Neuron (in vitro differentiated cells): ENCODE data around the gene FKBP4.

Experiments used
- H2AFZ ChIP-seq: one replicate; pipeline ENCODE4 v1.6.1; 2013; ENCODE audit warnings: low read depth, mild to moderate bottlenecking, inconsistent platforms, low read length, moderate library complexity
- H3K27me3 ChIP-seq: one replicate; pipeline ENCODE4 v1.6.1; 2013; ENCODE audit warnings: low read length; ENCODE audit not compliant: insufficient read depth
- H3K36me3 ChIP-seq: one replicate; pipeline ENCODE4 v1.6.1; 2013; ENCODE audit warnings: low read length; ENCODE audit not compliant: insufficient read depth
- H3K4me1 ChIP-seq: one replicate; pipeline ENCODE4 v1.6.1; 2013; ENCODE audit warnings: low read length; ENCODE audit not compliant: insufficient read depth
- H3K4me3 ChIP-seq: 2 replicates; pipeline ENCODE4 v1.5.1; 2013; ENCODE audit warnings: mild to moderate bottlenecking, low read length, moderate library complexity
- H3K9me3 ChIP-seq: one replicate; pipeline ENCODE4 v1.6.1; 2013; ENCODE audit warnings: low read length

The FKBP4 gene

DNA sequence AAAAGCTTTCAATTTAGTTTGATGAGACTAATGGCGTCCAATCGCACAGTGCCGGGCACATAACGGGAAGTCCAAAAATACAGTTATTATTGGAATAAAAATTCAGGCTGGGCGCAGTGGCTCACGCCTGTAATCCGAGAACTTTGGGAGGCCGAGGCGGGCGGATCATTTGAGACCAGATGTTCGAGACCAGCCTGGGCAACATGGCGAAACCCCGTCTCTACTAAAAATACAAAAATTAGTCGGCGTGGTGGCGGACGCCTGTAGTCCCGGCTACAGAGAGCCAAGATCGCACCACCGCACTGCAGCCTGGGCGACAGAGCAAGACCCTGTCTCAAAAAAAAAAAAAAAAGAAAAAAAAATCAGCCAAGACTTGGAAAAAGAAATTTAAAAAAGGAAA lies 1.2 kb upstream of the FKBP4 start:
- H2AFZ ChIP-seq = no peak overlapping the region
- H3K27me3 ChIP-seq = no peaks in the 10 kb centered on the region
- peaks cover 15% of the 10 kb centered on the region for H3K4me1 ChIP-seq
- peaks cover 18% of the 10 kb centered on the region for H3K36me3 ChIP-seq
- H3K4me3 ChIP-seq = no peak overlapping the region
- no peaks in the 10 kb centered on the region for H3K9me3 ChIP-seq

DNA sequence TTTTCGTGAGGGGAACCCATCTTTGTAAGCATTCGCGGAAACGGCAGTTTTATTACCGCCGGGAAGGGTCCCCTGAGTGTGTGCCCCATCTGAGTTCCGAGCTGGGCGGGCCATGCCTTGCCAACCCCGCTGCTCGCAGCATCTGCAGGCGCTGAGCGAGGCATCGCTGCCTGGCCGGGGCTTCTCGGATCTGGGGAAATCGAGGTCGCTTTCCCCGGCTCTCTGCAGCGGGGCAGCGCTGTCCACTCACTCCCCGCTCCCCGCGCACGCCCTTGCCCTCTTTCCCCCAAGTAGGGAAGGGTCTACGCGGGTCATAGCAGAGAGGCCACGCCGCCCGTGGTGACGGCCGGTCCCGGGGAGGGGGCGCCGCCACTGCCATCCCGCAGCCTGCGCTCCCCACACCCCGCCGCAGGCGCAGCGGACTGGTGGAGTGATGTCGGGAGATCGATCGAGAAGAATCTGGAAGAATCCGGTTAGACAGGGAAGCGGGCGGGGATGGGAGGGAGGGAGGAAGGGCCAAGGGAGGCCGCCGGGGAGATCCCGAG lies 507 bp upstream of the FKBP4 start:
- no peaks in the 10 kb centered on the region for H3K9me3 ChIP-seq
- H2AFZ ChIP-seq = peak overlapping the region; percentile 88
- peaks cover 15% of the 10 kb centered on the region for H3K4me1 ChIP-seq
- peak overlapping the region; percentile 68 for H3K4me3 ChIP-seq
- peaks cover 25% of the 10 kb centered on the region for H3K36me3 ChIP-seq
- H3K27me3 ChIP-seq = no peaks in the 10 kb centered on the region

DNA sequence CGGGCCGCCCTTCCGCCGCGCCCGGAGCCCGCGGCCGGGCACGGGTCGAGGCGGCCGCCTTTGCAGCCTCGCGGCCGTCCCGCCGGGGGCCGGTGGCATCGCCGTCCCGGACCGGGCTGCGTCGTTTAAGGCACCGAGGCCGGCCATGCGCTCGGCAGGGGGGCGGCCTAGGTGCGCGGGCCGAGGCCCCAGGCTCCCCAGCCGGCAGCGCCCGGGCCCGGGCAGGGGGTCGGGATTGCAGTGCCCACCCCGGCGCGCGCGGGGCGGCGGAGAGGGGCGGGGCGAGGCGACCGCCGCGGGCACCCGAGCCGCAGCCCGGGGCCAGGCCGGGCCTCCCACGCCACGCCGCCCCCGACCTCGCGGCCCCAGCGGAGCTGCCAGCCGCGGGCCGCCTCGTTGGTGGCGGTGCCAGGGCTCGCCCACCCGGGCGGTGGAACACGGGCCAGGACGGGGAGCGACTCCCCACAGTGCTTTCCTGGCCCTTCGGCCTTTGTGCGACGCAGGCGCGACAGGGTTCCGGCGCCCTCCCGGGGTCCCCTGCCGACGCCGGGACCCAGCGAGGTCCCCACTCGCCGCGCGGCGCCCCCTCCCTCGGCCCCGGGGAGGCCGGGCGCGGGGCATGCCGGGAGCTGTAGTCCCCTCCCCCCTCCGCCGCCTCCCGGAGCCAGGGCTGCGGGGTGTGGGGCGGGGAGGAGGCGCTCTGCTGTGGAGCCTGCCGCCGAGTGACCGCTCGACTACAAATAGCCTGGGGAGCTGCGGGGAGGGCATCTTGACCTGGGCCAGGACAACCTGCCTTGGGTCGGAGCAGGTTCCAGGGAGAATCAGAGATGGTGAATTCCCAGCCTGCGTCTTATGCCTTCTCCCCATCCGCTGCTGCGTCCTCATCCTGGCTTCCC lies 769 bp downstream of the FKBP4 start:
- H3K9me3 ChIP-seq = no peaks in the 10 kb centered on the region

DNA sequence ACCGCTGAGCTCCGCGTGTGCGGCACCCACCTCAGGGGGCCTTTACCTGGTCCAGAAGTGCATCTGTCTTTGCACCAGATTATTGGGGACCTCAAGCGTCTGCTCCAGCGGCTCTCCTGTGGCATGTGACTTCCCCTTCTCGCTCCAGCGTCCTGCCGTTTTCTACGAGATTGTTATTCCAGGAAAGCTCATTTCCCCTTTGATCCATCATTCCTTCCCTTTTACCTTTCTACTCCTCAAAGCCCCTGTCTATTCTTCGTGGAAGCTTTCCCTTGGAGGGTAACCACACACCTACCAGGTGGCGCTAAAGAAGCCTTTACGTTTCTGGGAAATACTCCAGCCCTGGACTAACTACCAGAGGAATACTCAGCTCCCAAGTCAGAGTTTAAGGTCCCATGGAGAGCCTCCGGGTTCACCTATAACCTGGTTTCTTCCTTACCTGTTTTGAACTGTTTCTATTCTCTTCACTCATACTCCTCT lies 1.5 kb downstream of the FKBP4 start:
- H3K9me3 ChIP-seq = no peaks in the 10 kb centered on the region
- H2AFZ ChIP-seq = peak overlapping the region; percentile 64
- H3K36me3 ChIP-seq = peaks cover 45% of the 10 kb centered on the region
- peak overlapping the region; percentile 68 for H3K4me3 ChIP-seq
- peaks cover 15% of the 10 kb centered on the region for H3K4me1 ChIP-seq
- no peaks in the 10 kb centered on the region for H3K27me3 ChIP-seq

More for the DNA sequence above, 769 bp downstream of the FKBP4 start:
- Histone ChIP-seq H3K4me1 (peaks cover 15% of the 10 kb centered on the region), H3K4me3 (peak overlapping the region; percentile 68), H3K36me3 (peaks cover 38% of the 10 kb centered on the region), H3K27me3 (no peaks in the 10 kb centered on the region), H2AFZ (peak overlapping the region; percentile 64)

DNA sequence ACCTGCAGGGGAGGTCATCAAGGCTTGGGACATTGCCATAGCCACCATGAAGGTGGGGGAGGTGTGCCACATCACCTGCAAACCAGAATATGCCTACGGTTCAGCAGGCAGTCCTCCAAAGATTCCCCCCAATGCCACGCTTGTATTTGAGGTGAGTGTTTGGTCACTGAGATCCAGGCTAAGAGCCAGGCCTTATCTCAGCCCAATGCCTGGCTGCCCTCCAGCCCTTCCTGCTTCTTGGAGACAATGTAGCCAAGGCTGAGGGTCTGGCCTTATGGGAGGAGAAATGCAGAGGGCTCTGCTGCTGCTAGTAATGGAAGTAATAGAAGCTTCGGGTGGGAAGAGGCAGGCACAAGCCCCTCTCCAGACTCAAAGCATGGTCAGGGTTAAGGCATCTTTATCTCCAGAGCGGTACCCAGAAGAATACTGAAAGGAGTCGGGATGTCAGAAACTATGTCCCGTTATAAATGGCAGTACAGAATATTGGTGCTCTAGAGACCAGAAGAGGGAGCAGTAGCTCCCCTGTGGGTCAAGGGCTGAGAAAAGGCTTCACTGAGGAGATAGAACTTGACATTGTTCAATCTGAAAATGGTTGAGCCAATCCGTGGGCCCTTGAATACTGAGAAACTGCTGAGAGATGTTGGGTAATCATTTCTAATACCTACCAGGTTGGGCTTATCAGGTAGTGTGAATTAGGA lies 3.1 kb downstream of the FKBP4 start:
- Histone ChIP-seq H3K27me3 (no peaks in the 10 kb centered on the region), H3K9me3 (no peaks in the 10 kb centered on the region), H3K4me3 (no peak overlapping the region), H2AFZ (no peak overlapping the region), H3K36me3 (peaks cover 57% of the 10 kb centered on the region), H3K4me1 (peaks cover 13% of the 10 kb centered on the region)

DNA sequence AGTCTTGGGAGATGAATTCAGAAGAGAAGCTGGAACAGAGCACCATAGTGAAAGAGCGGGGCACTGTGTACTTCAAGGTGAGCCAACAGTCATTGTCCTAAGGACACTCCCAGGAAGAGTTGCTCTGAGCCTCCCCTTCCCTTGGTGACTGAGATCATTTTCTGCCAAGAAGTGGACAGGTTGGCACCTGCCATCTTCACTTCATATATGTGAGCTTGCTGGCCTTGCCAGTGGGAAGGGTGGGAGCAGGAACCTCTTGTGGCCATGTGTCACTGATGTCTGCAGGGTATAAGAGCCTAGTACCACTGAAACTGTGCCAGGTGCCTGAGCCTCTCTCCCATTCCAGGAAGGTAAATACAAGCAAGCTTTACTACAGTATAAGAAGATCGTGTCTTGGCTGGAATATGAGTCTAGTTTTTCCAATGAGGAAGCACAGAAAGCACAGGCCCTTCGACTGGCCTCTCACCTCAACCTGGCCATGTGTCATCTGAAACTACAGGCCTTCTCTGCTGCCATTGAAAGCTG lies 5.3 kb downstream of the FKBP4 start:
- H3K36me3 ChIP-seq = peaks cover 76% of the 10 kb centered on the region
- H3K4me1 ChIP-seq = peaks cover 11% of the 10 kb centered on the region

DNA sequence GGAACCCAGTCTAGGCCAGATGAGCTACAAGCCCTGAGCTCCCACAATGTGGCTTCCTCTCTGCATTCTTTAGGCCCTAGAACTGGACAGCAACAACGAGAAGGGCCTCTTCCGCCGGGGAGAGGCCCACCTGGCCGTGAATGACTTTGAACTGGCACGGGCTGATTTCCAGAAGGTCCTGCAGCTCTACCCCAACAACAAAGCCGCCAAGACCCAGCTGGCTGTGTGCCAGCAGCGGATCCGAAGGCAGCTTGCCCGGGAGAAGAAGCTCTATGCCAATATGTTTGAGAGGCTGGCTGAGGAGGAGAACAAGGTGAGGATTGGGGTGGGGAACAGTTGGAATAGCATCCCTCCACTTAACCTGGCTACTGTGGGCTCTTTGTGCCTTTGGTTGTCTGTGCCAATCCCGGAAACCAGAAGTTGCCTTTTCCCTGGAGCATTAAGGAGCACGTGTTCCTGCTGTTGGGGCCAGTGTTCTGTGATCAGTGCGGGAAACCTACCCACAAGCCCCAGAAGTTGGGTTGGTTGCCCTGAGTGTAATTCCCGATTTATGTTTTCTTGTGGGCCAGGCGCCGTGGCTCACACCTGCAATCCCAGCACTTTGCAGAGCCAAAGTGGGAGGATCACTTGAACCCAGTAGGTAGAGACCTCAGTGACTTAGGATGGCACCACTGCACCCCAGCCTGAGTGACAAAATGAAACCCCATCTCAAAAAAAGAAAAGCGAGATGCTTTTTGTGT lies 6.4 kb downstream of the FKBP4 start:
- H3K36me3 ChIP-seq = peaks cover 76% of the 10 kb centered on the region
- H3K4me1 ChIP-seq = peaks cover 7% of the 10 kb centered on the region
- no peaks in the 10 kb centered on the region for H3K27me3 ChIP-seq
- H3K4me3 ChIP-seq = no peak overlapping the region
- no peak overlapping the region for H2AFZ ChIP-seq
- H3K9me3 ChIP-seq = no peaks in the 10 kb centered on the region

More for the DNA sequence above, 5.3 kb downstream of the FKBP4 start:
- H2AFZ ChIP-seq = no peak overlapping the region
- H3K9me3 ChIP-seq = no peaks in the 10 kb centered on the region
- no peak overlapping the region for H3K4me3 ChIP-seq
- H3K27me3 ChIP-seq = no peaks in the 10 kb centered on the region

DNA sequence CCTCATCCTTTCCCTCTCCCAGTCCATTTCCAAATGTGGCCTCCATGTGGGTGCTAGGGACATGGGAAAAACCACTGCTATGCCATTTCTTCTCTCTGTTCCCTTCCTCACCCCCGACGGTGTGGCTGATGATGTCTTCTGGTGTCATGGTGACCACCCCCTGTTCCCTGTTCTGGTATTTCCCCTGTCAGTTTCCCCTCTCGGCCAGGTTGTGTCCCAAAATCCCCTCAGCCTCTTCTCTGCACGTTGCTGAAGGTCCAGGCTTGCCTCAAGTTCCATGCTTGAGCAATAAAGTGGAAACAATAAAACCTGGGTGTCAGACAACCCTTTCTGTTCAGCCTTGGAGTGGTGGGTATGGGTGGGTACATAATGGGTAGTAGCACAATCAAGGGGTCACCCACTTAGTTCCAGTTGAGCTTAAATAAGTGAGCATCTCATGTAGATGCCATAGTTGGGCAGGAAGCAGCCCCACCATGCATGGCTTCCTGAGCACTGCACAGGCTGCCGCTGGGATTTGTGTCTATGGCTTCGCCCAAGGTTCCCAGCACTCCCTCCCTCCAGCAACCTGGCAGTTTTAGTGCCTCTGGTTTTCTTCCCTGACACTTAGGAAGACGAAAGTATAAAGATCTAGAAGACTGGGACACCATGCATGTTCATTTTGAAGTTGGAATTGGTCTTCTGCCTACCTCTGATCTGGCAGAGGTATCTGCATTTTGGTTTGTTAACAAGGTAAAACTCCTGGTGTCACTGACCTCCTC lies 9.0 kb downstream of the FKBP4 start:
- Histone ChIP-seq H3K4me3 (no peak overlapping the region), H2AFZ (no peak overlapping the region), H3K36me3 (peaks cover 55% of the 10 kb centered on the region), H3K4me1 (no peaks in the 10 kb centered on the region), H3K27me3 (no peaks in the 10 kb centered on the region), H3K9me3 (no peaks in the 10 kb centered on the region)

DNA sequence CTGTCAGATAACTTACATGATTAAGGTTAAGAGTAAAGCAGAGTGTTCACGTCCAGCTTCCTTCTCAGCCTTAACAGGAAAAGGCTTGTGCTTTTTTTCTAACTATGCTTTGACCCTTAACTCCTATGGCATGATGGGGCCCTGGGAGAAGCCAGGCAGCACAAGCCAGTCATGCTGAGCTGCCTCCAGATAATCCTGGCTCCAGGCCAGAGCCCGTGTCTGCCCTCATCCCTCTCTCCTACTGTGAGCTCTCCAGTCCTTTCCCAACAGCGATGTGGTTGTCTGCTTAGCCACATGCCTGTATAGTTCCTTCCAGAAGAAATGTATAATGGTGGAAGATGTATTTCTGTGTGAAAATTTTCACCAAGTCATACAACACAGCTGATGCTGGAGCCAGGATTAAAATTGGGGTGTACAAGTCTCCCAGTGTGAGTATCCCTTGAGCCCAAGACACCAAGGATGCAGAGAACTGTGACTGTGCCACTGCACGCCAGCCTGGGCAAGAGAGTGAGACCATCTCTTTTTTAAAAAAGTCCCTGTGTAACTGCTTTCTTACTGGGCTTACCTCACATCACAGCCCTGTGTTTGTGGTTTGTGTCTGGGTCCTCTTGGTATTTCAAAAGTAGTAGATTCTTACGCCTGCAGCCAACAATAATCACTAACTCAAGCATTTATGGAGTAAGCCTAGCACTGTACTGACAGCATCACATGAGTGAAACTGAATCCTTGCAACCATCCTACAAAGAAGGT lies 9.8 kb downstream of the FKBP4 start:
- Histone ChIP-seq H2AFZ (no peak overlapping the region), H3K4me1 (no peaks in the 10 kb centered on the region), H3K36me3 (peaks cover 48% of the 10 kb centered on the region), H3K4me3 (no peak overlapping the region), H3K27me3 (no peaks in the 10 kb centered on the region), H3K9me3 (no peaks in the 10 kb centered on the region)

DNA sequence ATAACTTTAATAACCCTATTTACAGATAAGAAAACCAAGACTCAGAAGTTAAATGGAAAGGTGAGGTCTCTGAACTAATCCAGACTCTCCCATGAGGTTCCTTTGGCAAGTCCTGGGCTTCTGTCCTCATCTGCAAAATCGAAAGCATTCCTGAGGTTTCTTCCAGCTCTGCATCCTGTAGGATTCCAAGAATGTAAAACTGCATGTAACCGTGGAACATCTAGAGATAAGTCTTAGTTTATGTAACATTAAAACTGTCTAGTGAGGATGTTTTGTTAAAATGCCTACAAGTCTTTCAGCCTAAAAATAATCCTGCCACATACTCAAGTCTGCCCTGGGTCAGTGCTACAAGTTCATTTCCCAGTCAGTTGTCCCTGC lies 10.4 kb downstream of the FKBP4 start:
- H3K27me3 ChIP-seq = no peaks in the 10 kb centered on the region
- no peak overlapping the region for H2AFZ ChIP-seq
- H3K4me3 ChIP-seq = no peak overlapping the region
- no peaks in the 10 kb centered on the region for H3K9me3 ChIP-seq
- H3K36me3 ChIP-seq = peaks cover 42% of the 10 kb centered on the region
- no peaks in the 10 kb centered on the region for H3K4me1 ChIP-seq

DNA sequence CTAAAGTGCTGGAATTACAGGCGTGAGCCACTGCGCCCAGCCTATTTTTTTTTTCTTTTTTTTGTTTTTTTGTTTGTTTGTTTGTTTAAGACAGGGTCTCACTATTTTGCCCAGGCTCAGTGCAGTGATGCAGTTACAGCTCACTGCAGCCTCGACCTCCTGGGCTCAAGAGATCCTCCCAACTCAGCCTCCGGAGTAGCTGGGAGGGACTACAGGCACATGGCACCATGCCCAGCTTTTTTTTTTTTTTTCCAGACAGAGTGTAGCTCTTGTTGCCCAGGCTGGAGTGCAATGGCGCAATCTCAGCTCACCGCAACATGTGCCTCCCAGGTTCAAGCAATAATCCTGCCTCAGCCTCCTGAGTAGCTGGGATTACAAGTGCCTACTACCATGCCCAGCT lies 11.9 kb downstream of the FKBP4 start:
- no peaks in the 10 kb centered on the region for H3K9me3 ChIP-seq
- peaks cover 3% of the 10 kb centered on the region for H3K4me1 ChIP-seq
- H2AFZ ChIP-seq = no peak overlapping the region
- H3K36me3 ChIP-seq = peaks cover 27% of the 10 kb centered on the region
- H3K27me3 ChIP-seq = no peaks in the 10 kb centered on the region
- H3K4me3 ChIP-seq = no peak overlapping the region
